ENCODE measurements around the gene INPP4B.
"Not testable (repeated sequence)": the region's sequence is repeated elsewhere in the genome, so short reads cannot be mapped to it uniquely, and the experiment has no call there.

Gene INPP4B

DNA sequence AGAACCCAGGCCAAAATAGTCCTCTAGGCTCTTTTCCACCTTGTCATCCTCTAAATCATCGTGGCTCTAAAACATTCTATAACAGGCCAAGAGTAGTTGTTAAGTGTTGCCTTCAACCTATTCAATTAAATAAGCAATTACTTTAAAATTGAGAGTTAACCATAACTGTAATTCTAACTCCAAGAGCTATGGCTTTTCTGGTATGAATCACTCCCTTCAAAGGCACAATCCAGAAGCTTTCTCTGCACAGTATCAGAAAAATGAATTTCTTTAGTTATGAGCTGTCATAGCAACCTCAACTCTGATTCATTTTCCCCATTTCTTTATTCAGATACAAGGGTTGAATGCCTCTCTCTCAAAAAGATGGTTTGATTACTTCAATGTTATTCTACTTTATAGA lies 21.7 kb downstream of the INPP4B start:
- DNase-seq (ENCODE audit: low read depth in 2 of 2), result no peak

GRCh38 chr4:142823796-142824195 lies 22.3 kb downstream of the INPP4B start:
- no peak for DNase-seq (ENCODE audit: low read depth in 2 of 2)

- DNase-seq (ENCODE audit: low read depth in 2 of 2), result no peak
Observed at GRCh38 chr4:142818476-142818875, 27.6 kb downstream of the INPP4B start.

DNA sequence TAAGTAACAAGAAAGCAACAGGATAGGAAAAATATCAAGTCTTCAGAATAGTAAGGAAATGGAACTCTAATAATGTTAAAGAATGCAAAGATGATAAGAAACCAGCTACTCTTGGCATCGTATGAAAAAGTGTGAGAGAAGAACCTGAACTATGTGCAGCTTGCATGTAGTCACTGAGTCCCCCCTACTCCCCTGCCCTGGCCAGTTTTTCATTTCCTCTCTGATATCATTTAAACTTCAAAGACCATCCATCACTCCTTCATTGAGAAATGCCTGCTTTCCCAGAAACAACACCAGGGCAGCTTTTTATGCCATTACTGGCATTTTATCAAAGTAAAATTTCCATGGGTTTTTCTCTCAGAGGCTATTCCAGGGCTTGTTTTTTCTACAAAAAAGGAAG lies 28.1 kb downstream of the INPP4B start:
- DNase-seq (ENCODE audit: low read depth in 2 of 2), result peak in 1 of 2 experiments; percentile 12

DNA sequence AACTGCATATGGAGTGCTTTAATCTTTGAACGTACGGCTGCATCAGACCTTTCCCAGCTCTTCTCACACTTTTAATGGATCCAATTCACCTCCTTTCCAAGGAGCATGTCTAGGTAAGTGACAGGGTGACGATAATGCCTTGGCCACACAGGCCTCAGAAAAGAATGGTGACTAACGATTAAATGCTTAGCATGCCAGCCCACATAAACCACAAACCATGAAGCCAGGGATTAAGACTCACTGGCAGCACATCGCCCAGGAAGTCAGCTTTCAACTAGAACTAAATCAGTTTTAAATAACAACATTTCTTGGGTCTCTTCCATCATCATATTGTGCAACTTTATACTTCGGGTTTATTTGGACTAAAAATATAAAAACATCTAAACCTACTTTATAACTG lies 28.7 kb downstream of the INPP4B start:
- DNase-seq (ENCODE audit: low read depth in 2 of 2), result peak; percentile 75 to 77

DNA sequence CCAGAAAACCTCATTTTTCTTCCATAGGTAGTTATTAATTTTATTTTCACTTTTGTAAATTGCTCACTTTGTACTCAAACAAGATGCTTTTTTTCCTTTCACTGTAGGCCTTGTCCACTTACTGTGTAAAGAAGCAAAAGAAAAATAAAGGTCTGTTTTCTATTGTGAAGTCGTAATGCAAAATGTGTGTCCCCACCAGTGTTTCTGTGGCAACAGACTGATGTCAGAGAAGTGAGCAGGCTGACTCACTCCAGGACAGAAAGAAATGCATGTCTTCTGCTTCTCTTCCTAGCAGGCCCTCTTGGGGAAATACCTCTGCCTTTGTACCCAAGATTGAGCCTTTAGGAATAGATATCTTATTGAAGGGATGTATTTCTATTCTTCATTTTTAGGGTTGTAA lies 30.3 kb downstream of the INPP4B start:
- peak in 1 of 2 experiments; percentile 14 for DNase-seq (ENCODE audit: low read depth in 2 of 2)

GRCh38 chr4:142813388-142813787 lies 32.7 kb downstream of the INPP4B start:
- no peak for DNase-seq (ENCODE audit: low read depth in 2 of 2)

DNA sequence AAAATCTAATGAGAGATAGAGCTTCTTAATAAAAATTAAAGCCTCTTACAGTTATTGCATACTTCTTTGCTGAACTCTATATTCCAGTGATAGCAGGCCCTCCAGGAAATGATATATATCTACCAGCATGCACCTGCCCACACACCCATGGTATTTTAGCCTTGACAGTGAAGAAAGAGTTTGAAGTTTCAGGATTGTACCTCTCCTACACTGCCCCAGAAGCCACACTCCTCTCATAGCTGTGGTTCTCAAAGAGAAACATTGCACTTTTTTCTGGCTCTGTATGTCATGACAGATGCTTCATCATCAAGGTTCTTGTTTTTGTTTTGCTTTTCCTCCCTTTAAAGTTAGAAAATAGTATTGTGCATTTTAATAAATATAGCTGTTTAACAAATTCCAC lies 34.0 kb downstream of the INPP4B start:
- no peak for DNase-seq (ENCODE audit: low read depth in 2 of 2)

GRCh38 chr4:142811034-142811433 lies 35.1 kb downstream of the INPP4B start:
- DNase-seq (ENCODE audit: low read depth in 2 of 2), result no peak

GRCh38 chr4:142809559-142809958 lies 36.5 kb downstream of the INPP4B start:
- no peak for DNase-seq (ENCODE audit: low read depth in 2 of 2)

- not testable (repeated sequence) for DNase-seq (ENCODE audit: low read depth in 2 of 2)
Observed at GRCh38 chr4:142803879-142804278, 42.2 kb downstream of the INPP4B start.

DNA sequence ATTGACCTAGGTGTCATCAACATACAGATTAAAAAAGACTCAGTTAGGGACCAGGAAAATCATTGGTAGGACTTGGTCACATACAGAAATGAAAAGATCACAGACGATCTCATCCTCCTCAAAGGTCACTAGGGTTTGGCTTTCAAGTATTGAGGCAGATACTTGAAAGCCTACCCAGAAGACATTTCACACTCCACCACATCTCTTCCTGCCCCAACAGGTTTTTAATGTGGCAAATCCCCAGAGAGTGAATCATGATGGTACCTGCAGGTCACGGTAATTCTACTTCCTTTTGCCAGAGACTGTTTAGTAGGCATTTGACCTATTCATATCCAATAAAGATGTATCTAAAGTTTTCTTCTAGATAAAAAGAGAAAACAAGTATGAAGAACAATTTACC lies 44.1 kb downstream of the INPP4B start:
- DNase-seq (ENCODE audit: low read depth in 2 of 2), result no peak

DNA sequence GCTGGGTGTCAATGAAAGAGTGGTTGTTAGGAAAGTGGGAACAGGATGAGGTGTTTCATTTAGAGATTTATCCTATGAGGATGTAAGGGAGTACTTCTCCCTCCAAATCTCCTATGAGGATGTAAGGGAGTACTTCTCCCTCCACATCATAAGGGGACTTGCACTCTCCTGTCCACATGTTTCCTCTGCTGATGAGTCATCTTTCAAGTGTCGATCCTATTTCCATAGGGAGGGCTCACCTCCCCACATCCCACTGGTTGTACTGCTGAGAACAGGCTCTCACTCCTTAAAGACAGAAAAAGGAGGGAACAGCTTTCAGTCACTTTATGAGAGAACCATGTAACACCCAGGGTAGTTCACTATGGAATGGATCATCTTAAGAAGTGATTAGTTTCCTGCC lies 65.0 kb downstream of the INPP4B start:
- DNase-seq (ENCODE audit: low read depth in 2 of 2), result no peak

- DNase-seq (ENCODE audit: low read depth in 2 of 2), result no peak
Observed at GRCh38 chr4:142778900-142779299, 67.2 kb downstream of the INPP4B start.

- peak; percentile 13 to 19 for DNase-seq (ENCODE audit: low read depth in 2 of 2)
Observed at GRCh38 chr4:142778430-142778829, 67.7 kb downstream of the INPP4B start.

DNA sequence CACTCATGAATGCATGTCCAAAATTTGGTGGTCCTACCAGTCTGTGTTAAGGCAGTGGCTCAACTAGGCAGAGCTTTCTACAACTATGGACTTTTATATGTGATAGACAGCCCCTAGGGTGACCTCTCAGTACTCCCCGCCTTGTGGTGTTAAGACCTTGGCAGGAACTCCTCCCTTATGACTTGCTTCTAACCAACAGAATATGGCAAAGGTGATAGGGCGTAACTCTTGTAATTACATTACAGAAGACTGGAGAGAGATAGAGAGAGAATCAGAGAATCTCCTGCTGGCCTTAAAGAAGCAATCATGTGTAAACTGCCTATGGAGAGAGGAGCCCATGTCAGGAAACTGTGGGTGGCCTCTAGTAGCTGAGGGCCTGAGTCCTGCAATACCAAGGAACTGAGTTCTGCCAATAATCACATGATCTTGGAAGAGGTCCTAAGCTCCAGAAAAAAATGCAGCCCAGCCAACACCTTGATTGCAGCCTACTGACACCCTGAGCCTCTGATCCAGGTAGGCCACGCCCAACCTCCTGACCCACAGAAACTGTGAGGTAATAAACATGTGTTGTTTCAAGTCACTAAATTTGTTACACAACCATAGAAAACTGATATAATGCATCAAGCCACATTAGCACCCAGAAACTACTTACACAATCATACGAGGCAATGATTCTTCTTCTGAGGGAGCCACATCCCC lies 68.9 kb downstream of the INPP4B start:
- no peak for DNase-seq (ENCODE audit: low read depth in 2 of 2)

DNA sequence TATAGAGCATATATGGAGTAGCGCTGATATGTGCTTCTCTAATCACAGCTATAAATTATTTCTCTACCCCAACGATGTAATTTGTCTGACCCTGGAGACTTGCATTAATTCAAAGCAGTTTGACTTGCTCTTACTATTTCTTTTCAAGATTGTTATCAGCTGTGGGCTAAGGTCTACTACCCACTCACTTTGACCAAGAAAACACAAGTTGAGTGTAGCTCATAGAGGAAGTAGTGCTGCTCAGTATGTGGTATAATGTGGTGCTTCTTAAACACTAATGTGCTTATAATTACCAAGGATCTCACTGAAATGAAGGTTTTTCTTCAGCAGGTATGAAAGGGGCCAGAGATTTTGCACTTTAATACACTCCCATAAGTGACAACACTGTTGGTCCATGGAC lies 70.1 kb downstream of the INPP4B start:
- no peak for DNase-seq (ENCODE audit: low read depth in 2 of 2)

GRCh38 chr4:142773505-142773904 lies 72.6 kb downstream of the INPP4B start:
- DNase-seq (ENCODE audit: low read depth in 2 of 2), result no peak

GRCh38 chr4:142762280-142762679 lies 83.8 kb downstream of the INPP4B start:
- DNase-seq (ENCODE audit: low read depth in 2 of 2), result no peak

GRCh38 chr4:142752202-142752786 lies 93.8 kb downstream of the INPP4B start:
- DNase-seq (ENCODE audit: low read depth in 2 of 2), result no peak

GRCh38 chr4:142743121-142743825 lies 102.8 kb downstream of the INPP4B start:
- DNase-seq (ENCODE audit: low read depth in 2 of 2), result peak in 1 of 2 experiments; percentile 14

GRCh38 chr4:142741995-142742394 lies 104.1 kb downstream of the INPP4B start:
- DNase-seq (ENCODE audit: low read depth in 2 of 2), result no peak

DNA sequence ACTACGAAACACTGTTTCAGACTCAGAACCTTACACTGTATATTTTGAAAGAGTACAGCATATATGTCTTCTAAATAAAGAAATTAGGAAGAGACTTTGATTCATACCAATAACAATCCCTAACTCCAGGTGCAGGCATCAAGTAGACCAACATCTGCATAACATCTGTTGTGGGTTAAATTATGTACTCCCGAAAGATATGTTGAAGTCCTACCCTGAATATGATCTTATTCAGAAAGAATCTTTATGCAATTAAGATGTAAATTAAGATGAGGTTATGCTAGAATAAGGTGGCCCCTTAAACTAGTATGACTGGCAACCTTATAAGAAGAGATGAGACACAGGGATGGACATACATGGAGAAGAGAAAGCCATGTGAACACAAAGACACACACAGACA lies 117.9 kb downstream of the INPP4B start:
- DNase-seq (ENCODE audit: low read depth in 2 of 2), result peak; percentile 23 to 37

Measured in fibroblast of skin of left biceps (primary cell).